Transverse colon (tissue), 4 donors: ENCODE measurements around the gene CCL18. TPM values are rescaled to one million over a fixed set of nuclear protein-coding genes. Genes with fewer than 3 reads are reported as not detected.
"Not testable (repeated sequence)": the region's sequence is repeated elsewhere in the genome, so short reads cannot be mapped to it uniquely, and the experiment has no call there.

Experiments
- DNase-seq: peaks from one replicate; pipeline ENCODE4 v3.0.0-alpha.2; 2019
- H3K27ac ChIP-seq, 4 donors: fragments of 200-600 bp; sonication (generic); 2 replicates each; pipeline ENCODE4 v1.5.1; 2016 to 2018; ENCODE audit warnings: inconsistent platforms in 4 of 4
- H3K27me3 ChIP-seq: fragments of 200-600 bp; sonication (generic); 2 replicates; pipeline ENCODE4 v1.5.1; 2017; ENCODE audit warnings: inconsistent platforms
- H3K36me3 ChIP-seq, 4 donors: fragments of 200-600 bp; sonication (generic); 2 replicates each; pipeline ENCODE4 v1.5.1; 2017 to 2019; ENCODE audit warnings: inconsistent platforms in 4 of 4
- H3K4me1 ChIP-seq, 4 donors: fragments of 200-600 bp; sonication (generic); 2 replicates each; pipeline ENCODE4 v1.5.1; 2017 to 2020; ENCODE audit warnings: inconsistent platforms in 4 of 4
- H3K4me3 ChIP-seq, 4 donors: fragments of 200-600 bp; sonication (generic); 1 replicate in 1 of 4; 2 replicates in 3 of 4; pipeline versions ENCODE4 v1.5.1 to v1.6.1; 2017 to 2019; ENCODE audit warnings: inconsistent platforms in 4 of 4
- H3K9me3 ChIP-seq, 2 donors: fragments of 200-600 bp; sonication (generic); 2 replicates each; pipeline ENCODE4 v1.5.1; 2017 to 2019; ENCODE audit warnings: inconsistent platforms in 2 of 2
- EP300 ChIP-seq: sonication (generic); formaldehyde crosslinking; IDR thresholded peaks from one replicate; pipeline ENCODE4 v1.6.1; 2017; ENCODE audit warnings: antibody characterized with exemption, low read depth
- POLR2A ChIP-seq: fragments of 450-650 bp; IDR thresholded peaks from one replicate; pipeline ENCODE4 v1.6.1; 2016; ENCODE audit warnings: antibody characterized with exemption, mild to moderate bottlenecking, moderate library complexity
- POLR2AphosphoS5 ChIP-seq, 3 donors: sonication (generic); formaldehyde crosslinking; IDR thresholded peaks; one replicate each; pipeline ENCODE4 v1.6.1; 2016; ENCODE audit warnings: antibody characterized with exemption in 3 of 3
- WGBS, 2 donors: methylation state at CpG; one replicate each; pipeline ENCODE4 v1.1.5; 2018; ENCODE audit warnings: low coverage in 1 of 2; 5-methylcytosine and 5-hydroxymethylcytosine counted together
- in situ Hi-C, 4 donors: fragments of 200-750 bp; cut with MboI; loops; one replicate each; pipeline versions ENCODE4 v1.15.0 to v1.15.1; 2017; ENCODE audit warnings: low sequenced_read_pairs in 3 of 4, low pct_ligation_motif_present in 1 of 4, low pct_unique_long_range_greater_than_20kb in 1 of 4
- intact Hi-C: fragments of 100-400 bp; cut with DNase I; formaldehyde crosslinking; loops from one replicate; pipeline ENCODE4 v1.15.1; 2023; ENCODE audit warnings: low total_unique reads
- total RNA-seq, 4 donors: library from RNA; depleted of rRNA; stranded (reverse); fragments of >200 nt; gene quantifications; one replicate each; pipeline ENCODE4 v1.1.0, GENCODE V29; 2016
- TF ChIP-seq, protein P1 (sequence below), 5 experiments: fragments of 200-600 bp in 3 of 5; fragments of 450-650 bp in 2 of 5; sonication (generic) in 3 of 5; IDR thresholded peaks; 1 replicate in 2 of 5; 2 replicates in 3 of 5; pipeline ENCODE4 v1.5.1; 2016 to 2017; ENCODE audit warnings: antibody characterized with exemption in 5 of 5, inconsistent platforms in 3 of 5, mild to moderate bottlenecking in 2 of 5, moderate library complexity in 1 of 5

The CCL18 gene
- total RNA-seq, 4 donors from 2014 or later: 1.2 to 4.9 TPM; not detected in 2

DNA sequence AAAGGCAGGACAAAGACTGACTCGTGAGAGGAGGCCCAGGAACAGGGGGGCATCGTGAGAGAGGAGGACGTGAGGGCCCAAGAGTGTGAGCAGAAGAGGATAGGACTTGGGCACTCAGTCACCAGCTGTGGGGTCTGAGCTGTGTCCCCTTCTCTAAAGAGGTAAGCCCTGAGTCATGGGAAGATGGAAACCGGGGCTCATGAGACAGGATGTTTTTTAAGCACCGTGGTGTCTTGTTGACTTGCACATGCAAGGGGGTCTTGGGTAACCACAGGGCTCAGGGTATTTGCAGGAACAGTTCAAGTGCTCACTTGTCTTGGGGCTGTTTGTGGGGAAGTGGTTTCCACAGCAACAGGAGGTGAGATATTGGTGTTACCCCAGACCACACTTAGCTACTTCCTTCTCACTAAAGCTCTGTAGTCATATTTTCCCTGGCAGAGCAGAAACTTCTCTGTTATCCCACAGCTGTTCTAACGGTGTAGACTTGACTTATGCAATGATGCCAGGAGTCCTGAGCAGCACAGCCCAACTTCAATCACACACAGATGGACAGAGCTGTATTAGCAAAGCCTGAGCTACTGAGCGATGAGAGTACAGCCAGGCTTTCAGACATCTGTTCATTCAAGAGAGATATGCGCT, 18.5 kb downstream of the CCL18 start:
- intact Hi-C loops, H3K36me3 ChIP-seq, H3K4me3 ChIP-seq, in situ Hi-C loops, H3K27me3 ChIP-seq, H3K9me3 ChIP-seq, H3K4me1 ChIP-seq: not testable (repeated sequence)
- peak overlapping the region in 3 of 4 donors; percentile 10 to 45 (median 25) for H3K27ac ChIP-seq
- TF ChIP-seq POLR2A (peak; percentile 19), POLR2AphosphoS5 (IDR thresholded peaks at IDR 0.05) (peak in 1 of 3 donors; percentile 26)
- DNase-seq: peak; percentile 49
- WGBS, 2 donors: 46% methylated on average over 8 of the region's 8 CpGs; no CpG with 5 or more reads in 1 of the 2 donors

DNA sequence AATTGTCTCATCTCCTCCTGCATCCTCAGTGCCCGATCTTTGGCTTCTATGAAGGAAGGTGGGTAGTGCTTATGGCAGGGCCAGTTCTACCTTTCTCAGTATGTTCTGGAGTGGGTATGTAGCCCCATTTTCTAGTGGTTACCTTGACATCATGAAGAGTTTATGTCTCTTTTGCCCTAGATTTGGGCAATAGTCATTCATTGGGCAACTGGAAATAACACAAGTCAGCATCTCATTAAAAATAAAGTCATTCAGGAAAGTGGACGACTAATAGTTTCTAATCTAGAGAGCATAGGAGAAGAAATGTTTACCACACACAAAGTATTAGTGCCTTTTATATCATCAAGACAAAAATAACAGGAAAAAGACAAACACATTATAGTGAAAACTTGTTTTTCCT, 19.6 kb downstream of the CCL18 start:
- H3K36me3 ChIP-seq, intact Hi-C loops, H3K27me3 ChIP-seq, DNase-seq, H3K4me1 ChIP-seq, in situ Hi-C loops, H3K4me3 ChIP-seq, H3K27ac ChIP-seq, H3K9me3 ChIP-seq: not testable (repeated sequence)
- 93 to 100% methylated on average over 1 to 2 of the region's 2 CpGs for WGBS, 2 donors

DNA sequence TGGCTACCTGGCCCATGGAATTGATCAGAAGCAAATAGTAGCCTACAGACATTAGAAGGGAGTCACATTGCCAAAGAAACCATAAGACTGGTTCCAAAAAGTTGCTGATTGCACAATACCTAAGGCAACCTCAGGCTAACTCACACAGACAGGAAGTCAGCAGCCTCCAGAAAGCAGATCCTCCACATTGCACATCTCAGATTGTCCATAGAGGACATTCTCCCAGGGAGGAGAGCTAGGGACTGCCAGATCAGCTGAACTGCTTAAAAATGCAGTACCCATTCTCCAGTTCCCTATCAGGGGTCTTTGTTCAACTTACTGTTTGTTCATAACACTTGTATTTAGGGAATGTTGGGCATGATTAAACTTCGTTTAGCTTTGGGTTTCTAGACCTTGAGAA, 21.7 kb downstream of the CCL18 start:
- intact Hi-C loops: no loop called here
- in situ Hi-C loops: no loop called here

DNA sequence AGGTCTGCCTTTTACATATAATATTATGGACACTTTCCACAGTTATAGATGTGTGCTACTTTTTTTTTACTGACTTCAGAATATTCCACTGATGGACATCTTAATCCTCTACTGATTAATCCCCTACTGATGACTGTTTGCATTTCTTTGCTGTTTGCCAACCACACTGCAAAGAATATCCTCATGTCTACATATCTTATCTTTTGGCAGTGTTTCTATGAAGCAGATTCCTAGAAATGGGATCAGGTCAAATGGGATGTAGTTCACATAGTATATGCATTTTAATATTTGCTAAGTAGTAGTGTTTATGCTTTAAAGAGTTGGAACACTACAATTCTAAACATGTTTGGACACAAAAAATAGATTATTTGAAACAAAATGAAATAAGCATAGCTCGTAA, 22.7 kb downstream of the CCL18 start:
- intact Hi-C loops: no loop called here
- no peak for DNase-seq
- no peaks in the 10 kb centered on the region for H3K36me3 ChIP-seq
- TF ChIP-seq, protein P1, sequence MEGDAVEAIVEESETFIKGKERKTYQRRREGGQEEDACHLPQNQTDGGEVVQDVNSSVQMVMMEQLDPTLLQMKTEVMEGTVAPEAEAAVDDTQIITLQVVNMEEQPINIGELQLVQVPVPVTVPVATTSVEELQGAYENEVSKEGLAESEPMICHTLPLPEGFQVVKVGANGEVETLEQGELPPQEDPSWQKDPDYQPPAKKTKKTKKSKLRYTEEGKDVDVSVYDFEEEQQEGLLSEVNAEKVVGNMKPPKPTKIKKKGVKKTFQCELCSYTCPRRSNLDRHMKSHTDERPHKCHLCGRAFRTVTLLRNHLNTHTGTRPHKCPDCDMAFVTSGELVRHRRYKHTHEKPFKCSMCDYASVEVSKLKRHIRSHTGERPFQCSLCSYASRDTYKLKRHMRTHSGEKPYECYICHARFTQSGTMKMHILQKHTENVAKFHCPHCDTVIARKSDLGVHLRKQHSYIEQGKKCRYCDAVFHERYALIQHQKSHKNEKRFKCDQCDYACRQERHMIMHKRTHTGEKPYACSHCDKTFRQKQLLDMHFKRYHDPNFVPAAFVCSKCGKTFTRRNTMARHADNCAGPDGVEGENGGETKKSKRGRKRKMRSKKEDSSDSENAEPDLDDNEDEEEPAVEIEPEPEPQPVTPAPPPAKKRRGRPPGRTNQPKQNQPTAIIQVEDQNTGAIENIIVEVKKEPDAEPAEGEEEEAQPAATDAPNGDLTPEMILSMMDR (IDR thresholded peaks at IDR 0.05): no peak
- no peak for TF ChIP-seq EP300
- TF ChIP-seq POLR2A: no peak
- TF ChIP-seq POLR2AphosphoS5 (IDR thresholded peaks at IDR 0.05): no peak
- no peaks in the 10 kb centered on the region for H3K9me3 ChIP-seq
- no peaks in the 10 kb centered on the region for H3K27me3 ChIP-seq
- in situ Hi-C loops: no loop called here
- no peak overlapping the region for H3K4me3 ChIP-seq
- no peaks in the 10 kb centered on the region for H3K4me1 ChIP-seq
- no peak overlapping the region for H3K27ac ChIP-seq
- 89 to 94% methylated on average over 1 of the region's 1 CpG for WGBS, 2 donors

More for the DNA sequence above, 21.7 kb downstream of the CCL18 start:
- TF ChIP-seq EP300 (no peak), POLR2A (no peak), POLR2AphosphoS5 (IDR thresholded peaks at IDR 0.05) (no peak)
- TF ChIP-seq, protein P1 (IDR thresholded peaks at IDR 0.05): no peak
- Histone ChIP-seq H3K9me3 (no peaks in the 10 kb centered on the region), H3K4me1 (no peaks in the 10 kb centered on the region), H3K27me3 (no peaks in the 10 kb centered on the region), H3K36me3 (no peaks in the 10 kb centered on the region), H3K27ac (no peak overlapping the region), H3K4me3 (no peak overlapping the region)
- DNase-seq: no peak
- WGBS, 2 donors: 43 to 52% methylated on average over 1 of the region's 1 CpG

DNA sequence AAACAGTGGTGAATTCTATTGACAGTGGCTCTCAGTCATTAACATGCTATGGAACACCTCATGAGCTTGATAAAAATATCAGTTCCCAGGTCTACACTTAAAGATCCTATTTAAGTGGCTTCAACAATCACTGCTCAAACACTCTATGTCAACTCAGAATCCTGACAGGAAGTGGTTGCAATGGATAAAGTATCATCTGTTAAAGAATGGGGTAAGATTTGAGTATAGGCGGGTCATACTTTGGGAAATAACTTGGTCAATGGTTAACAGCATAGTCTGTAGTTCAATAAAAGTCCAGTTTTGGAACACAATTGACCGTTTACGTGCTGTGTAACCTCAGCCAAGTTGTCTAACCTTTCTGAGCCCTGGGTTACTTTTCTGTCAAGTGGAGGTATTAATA, 23.4 kb downstream of the CCL18 start:
- DNase-seq, H3K36me3 ChIP-seq, H3K27ac ChIP-seq, in situ Hi-C loops, H3K9me3 ChIP-seq, H3K27me3 ChIP-seq, H3K4me3 ChIP-seq, intact Hi-C loops, H3K4me1 ChIP-seq: not testable (repeated sequence)
- WGBS, 2 donors: 80% methylated on average over 1 of the region's 3 CpGs; no CpG with 5 or more reads in 1 of the 2 donors

DNA sequence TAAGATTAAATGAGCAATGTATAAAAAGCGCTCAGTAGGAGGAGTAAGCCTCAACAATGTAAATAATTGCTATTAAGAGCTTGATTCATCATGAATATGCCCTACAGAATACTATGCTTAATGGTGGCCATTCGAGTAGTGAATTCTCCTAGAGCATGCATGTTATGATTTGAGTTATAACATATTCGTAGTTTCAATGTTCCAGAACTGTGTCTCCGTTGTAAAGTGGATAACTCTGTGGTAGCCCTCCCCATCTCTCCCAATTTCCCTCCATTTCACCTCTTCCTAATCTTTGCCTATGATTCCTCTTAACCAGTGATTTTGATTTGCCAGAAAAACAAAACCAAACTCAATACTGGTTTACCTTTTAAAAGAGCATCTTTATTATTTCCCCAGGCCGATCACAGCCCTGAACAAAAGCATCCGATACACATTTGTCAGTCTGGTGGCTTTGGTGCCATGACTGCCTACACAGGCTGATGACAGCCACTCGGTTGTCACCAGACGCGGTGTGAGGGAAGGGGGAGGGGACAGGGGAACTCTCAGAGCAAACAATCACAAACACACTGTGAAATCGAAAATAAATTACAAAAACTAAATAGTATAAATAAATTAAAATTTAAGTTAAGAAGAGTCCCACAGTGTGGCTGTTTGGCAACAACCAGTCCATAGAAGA, 24.0 kb downstream of the CCL18 start:
- H3K4me1 ChIP-seq, H3K4me3 ChIP-seq, DNase-seq, intact Hi-C loops, H3K36me3 ChIP-seq, H3K9me3 ChIP-seq, H3K27ac ChIP-seq, H3K27me3 ChIP-seq, in situ Hi-C loops: not testable (repeated sequence)
- WGBS, 2 donors: 90 to 97% methylated on average over 5 to 10 of the region's 10 CpGs
